KOPT-K1 (cell line): ENCODE data around the gene ZIC2.

ENCODE experiments used
- H3K27ac ChIP-seq: fragments of 200-600 bp; sonication (generic); 2 replicates; pipeline ENCODE4 v1.5.1; 2016; ENCODE audit warnings: antibody characterized with exemption, mild to moderate bottlenecking, low read depth, low read length; ENCODE audit not compliant: poor library complexity, severe bottlenecking
- H3K36me3 ChIP-seq: fragments of 200-600 bp; sonication (generic); 2 replicates; pipeline ENCODE4 v1.5.1; 2017; ENCODE audit warnings: antibody characterized with exemption, mild to moderate bottlenecking, low read length, moderate library complexity; ENCODE audit not compliant: insufficient read depth
- H3K9me3 ChIP-seq: fragments of 200-600 bp; sonication (generic); 2 replicates; pipeline ENCODE4 v1.5.1; 2017; ENCODE audit warnings: antibody characterized with exemption, low read length, mild to moderate bottlenecking; ENCODE audit not compliant: insufficient read depth, poor library complexity, severe bottlenecking

ZIC2 gene

DNA sequence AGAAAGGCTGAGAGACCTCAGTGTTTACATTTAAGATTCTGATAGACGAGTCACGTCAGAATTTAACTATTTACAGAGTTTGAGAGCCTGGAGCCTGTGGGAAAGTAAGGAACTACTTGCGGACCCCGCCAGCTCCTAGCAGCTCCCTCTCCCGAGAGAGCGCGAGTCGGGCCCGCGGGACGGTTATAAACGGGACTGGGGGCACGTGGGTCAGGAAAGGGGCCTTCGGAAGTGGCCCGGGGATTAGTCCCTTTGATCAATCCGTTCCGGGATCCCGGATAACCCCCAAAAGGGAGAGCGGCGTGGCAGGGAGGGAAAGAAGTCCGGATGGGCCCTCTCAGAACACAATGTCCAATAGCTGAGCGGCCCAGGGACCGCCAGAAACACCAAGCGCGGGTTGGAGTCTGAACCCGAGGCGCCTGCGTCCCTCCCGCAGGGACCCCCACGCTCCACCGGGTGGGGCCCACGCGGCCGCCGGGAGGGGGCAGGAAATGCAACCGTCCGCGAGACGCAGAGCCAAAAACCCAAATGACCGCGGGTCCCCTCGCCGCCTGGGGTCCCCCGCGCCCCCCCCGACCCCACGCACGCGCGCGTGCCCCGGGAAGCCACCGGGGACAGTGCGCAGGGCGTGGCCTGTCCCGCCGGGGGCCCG lies 13.6 kb upstream of the ZIC2 start:
- peaks cover 25% of the 10 kb centered on the region for H3K9me3 ChIP-seq
- no peak overlapping the region for H3K27ac ChIP-seq
- H3K36me3 ChIP-seq, result no peaks in the 10 kb centered on the region

DNA sequence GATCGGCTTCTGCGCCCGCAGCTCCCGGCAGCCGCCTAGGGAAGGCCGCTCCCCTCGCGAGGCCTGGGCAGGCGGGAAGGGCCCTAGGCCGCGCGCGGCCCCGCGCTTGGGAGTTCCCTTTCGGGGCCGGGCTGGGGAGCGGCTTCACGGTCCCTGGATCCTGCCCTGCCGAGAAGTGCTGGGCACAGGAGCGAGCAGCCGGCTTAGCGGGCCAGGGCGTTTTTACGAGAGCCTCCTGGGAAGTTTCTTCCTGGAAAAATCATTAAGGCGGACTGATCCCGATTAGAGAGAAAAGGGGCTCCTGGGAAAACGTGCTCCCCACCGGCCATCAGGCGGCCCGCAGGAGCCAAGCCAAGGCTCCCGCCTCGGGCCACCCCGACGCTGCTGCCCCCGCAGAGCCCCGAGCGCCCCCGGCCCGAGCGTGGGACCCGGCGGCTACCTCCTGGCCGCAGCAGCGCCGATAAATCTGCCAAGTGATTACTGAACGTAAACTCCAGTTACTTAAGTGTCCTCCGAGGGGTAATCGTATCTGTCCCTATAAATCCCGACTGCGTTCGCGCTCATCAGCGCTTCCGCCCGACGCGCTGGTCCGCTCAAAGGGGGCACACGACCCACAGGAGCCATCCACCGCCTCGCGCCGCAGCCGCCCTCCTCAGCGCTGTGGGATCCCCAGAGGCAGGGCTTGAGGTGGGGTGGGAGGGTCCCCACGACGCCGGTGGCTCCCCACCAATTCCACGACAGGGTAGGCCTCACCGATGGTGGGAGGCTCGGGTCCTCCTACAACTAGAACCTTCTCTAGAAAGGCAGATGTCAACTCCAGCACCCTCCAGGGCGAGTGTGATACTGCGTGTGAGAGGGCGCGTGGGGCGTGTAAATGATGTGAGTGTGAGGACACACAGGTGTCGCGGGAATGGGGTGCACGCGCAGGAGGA lies 12.8 kb upstream of the ZIC2 start:
- Histone ChIP-seq H3K36me3 (no peaks in the 10 kb centered on the region), H3K9me3 (peaks cover 25% of the 10 kb centered on the region), H3K27ac (no peak overlapping the region)

DNA sequence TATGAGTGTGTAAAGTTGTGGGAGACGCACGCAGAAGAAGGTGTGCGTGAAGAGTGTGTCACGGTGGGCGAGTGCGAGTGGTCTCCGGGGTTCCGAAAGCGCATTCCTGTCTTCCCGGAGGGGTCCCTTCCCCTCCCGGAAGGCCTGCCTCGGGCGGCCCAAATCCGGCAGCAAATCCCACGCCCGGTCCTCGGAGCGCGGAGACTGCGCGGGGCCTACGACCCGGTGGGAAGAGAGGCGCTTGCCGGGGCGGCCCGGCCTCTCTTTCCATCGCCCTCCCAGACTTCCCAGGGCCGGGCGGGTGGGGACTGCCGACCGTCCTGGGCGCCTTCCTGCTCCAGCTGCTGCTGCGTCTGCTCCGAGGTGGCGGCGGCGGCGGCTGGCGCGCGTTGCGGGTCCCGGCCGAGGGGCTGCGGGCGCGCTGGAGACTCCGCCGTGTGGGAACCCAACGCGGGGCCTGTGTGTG lies 12.1 kb upstream of the ZIC2 start:
- Histone ChIP-seq H3K36me3 (no peaks in the 10 kb centered on the region), H3K27ac (no peak overlapping the region), H3K9me3 (peaks cover 25% of the 10 kb centered on the region)

DNA sequence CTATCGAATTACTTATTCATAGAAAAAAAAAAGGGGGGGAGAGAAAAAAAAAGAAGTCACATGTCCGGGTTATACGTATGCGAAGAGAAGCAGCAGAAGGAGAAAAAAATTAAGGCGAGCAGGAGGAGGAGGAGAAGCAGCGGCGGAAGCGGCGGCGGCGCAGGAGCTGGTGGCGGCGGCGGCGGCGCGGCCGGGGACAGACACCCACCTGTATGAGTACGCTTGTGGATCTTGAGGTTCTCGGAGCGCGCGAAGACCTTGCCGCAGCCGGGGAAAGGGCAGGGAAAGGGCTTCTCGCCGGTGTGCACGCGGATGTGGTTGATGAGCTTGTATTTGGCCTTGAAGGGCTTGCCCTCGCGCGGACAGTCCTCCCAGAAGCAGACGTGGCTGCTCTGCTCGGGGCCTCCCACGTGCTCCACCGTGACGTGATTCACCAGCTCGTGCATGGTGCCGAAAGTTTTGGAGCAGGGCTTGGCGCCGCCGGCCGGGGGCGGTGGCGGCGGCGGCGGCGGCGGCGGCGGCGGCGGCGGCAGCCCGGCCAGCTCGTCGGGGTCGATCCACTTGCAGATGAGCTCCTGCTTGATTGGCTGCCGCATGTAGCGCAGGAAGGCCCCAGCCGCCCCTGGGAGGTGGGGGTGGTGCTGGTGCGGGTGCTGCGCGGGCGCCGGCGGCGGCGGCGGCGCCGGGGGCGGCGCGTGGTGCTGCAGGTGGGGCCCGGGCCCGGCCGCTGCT lies 11.5 kb upstream of the ZIC2 start:
- Histone ChIP-seq H3K9me3 (peaks cover 25% of the 10 kb centered on the region), H3K27ac (no peak overlapping the region), H3K36me3 (no peaks in the 10 kb centered on the region)

DNA sequence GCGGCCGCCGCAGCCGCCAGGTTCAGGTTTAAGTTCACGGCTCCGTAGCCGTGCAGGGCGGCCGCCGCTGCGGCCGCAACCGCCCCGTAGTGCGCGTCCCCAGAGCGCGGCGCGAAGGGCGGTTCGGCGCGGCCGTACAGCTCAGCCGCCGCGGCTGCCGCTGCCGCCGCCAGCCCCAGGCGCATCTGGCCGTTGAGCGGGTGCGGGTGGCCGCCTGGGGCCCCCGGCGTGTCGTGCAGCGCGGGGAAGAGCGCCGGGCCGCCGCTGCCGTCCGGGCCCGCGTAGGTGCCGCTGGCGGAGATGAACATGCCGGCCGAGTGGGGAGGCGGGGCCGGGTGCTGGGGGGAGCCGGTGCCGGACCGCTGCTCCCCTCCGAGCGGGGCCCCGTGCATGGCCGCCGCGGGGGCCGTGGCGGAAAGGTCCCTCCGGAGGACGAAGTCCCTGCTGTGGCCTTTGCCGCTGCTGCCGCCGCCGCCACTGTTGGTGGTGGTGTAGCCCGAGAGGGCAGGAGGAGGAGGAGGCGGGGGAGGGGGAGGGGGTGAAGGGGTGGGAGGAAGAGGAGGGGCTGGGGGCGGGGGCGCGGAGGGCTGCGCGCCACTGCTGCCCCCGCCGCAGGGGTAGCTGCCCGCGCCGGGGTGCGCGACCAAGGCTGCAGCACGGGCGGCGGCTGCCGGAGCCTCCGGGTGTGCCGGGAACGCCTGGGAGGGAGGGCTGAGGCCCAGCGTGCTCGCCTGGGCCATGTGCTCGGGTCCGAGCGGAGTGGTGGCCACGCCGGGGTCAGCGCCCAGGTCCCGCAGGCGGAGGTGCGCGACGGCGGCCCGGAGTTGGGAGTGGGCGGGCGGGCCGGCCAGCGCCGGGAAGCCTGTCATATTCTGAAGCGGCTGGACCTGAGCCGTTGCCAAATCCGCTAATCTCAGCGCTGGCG lies 10.7 kb upstream of the ZIC2 start:
- no peak overlapping the region for H3K27ac ChIP-seq

DNA sequence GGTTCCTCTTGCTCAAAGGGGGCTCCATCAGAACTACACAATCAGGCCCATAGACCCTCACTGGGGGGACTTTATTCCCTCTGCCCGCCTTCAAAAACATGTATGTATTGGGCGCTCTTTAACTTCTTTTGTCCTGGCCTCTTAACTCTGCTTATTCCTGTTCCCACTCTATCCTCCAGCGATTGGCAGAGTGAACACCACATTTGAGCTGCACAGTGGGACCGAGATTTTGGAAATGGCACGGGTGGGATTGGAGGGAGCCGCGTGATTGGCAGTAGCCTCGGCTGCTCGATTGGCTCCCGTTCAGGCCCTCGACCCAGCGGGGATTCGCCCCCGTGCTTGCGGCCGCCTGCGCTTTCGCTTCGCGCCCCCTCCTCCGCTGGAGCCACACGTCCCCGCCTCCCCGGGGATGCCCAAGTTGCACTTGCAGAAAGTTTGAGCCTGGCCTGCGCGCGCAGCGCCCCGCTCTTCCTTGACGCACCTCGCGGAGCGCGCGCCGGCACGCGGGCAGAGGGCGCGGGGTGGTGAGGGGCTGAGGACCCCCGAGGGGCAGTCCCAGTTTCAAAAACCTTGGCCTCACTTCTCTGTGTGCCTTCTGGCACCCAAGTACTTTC lies 9.9 kb upstream of the ZIC2 start, which contains the start of gene ZIC5:
Gene ZIC5, minus strand, starts transcription at position 192 of the 614 bp plus-strand sequence. Its CDS starts 164 bp downstream, at position 28.
- H3K36me3 ChIP-seq, result no peaks in the 10 kb centered on the region
- peaks cover 25% of the 10 kb centered on the region for H3K9me3 ChIP-seq
- H3K27ac ChIP-seq, result no peak within 1 kb of the TSS

More for the DNA sequence above, 10.7 kb upstream of the ZIC2 start:
- Histone ChIP-seq H3K36me3 (no peaks in the 10 kb centered on the region), H3K9me3 (peaks cover 25% of the 10 kb centered on the region)

DNA sequence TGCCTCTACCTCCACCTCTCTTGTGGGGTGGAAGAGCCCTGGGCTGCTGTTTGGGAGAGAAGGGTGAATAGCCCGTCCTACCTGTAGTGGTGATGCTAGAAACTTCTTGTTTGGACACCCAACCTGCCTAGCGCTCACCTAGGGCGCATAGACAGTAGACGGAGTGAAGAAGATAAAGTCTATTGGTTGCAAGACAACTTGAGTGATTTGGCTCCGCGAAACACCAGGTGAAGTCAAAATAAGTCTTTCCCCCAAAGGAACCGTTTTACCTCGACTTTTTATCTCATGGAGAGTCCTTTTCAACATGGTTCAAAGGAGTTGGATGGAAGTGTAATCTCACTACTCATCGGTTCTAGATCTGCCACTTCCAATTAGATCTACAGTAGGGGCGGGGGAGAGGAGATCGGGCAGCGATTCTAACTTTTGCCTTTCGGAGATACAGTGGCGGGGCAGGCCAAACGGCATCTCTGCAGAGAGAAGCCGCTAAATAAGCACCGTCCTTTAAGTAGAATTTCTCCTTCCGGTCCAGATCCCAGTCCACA lies 9.3 kb upstream of the ZIC2 start:
- Histone ChIP-seq H3K9me3 (peaks cover 25% of the 10 kb centered on the region), H3K36me3 (no peaks in the 10 kb centered on the region), H3K27ac (no peak overlapping the region)

DNA sequence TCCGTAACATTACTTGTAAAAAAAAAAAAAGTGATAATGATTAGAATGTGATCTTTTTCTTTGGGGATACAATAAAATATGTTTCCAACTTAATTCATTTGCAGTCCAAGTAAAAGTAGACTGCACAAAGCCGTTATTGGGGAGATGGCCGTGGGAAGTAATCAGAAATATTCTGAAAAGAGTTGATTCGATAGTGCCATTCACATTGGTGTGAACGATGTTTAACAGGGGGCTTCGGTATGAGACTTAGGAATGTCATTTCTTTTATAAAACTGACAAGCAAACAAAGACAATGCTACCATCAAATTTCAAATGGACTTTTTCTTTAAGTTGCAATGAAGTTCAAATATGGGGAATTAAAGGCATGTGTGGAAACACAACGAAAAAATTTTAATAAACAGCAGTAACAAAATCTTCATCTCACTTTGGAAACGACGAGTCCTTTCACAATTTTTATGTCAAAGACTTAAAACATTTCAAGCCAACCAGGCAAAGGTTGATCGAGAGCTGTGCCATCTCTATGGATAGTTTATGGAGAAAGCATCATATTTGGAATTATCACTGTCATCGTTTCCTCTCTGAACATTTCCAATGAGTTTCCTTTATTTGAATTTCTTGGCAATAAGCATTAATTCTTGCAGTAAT lies 8.3 kb upstream of the ZIC2 start:
- no peak overlapping the region for H3K27ac ChIP-seq
- peaks cover 25% of the 10 kb centered on the region for H3K9me3 ChIP-seq
- H3K36me3 ChIP-seq, result no peaks in the 10 kb centered on the region

DNA sequence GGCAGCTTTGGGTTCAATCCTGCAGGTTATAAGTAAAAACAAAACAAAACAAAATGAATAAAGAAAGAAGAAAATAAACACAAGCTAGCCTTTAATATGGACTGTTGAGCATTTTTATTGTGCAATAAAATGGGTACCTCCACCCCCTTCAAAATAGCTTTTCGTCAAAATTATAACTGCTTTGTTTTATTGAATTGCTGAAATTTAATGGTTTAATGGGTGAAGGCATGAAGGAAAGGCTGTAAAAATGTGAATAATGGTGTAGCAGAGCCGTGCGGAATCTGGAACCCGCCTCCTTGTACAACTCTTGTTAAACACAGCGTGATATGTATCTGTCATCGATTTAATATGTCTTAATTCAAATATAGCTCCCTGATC lies 7.8 kb upstream of the ZIC2 start:
- Histone ChIP-seq H3K27ac (no peak overlapping the region), H3K9me3 (peaks cover 21% of the 10 kb centered on the region), H3K36me3 (no peaks in the 10 kb centered on the region)

DNA sequence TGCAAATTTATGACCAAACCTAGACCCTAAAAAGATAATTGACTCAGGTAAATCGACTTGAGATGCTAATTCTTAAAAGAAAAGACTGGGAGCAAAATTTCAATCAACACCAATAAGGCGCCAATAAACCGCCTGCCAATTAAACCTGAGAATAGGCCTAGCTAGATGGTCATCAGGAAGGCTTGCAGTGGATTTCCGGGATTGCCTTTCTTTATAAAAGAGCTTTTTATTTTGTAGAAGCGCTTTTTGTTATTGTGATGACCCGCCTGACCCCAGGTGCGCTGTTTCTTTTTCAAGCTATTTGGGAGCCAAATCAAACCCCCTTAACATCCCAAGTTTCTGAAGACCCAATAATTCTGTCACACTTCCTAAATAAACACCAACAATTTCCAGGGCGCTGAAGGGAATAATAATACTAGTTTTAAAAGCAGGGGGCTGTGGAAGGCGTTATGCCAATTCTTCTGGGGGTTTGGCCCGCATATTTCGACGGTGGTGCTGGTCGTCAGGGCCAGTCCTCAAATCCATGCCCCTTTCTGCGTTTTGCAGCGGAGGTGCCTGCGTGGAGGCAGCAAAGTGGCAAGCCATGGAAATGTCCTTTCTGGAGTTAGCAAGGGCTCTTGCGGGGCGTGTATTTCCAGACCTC lies 7.2 kb upstream of the ZIC2 start:
- Histone ChIP-seq H3K27ac (no peak overlapping the region), H3K36me3 (no peaks in the 10 kb centered on the region), H3K9me3 (peaks cover 15% of the 10 kb centered on the region)

DNA sequence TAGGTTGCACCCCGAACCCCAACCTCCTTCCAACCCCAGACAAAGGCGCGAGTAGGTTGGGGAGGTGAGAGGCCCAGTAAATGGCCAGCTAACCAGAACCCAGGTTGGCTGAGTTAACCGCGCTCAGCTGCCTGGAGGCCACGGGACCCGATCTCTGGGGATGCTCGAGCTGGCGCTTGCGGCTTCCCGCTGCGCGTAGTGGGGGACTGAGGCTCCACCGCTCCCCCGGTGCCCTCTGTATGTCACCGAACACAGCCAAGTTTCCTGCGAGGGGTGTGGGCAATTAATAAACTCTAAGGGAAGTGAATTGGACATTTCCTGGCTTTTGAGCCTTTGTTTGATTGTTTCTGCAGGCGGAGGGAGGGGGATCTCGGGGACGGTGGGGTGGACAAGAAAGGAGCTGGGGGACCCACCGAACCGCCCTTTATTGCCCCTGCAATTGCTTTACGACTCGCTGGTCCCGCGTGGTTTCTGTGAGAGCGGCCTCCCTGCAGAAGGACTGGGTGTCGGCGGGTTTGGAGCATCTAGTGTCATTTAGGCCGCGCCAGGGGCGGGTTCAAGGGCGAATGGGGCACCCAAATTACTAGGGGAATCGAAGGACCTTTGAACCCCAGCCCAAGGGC lies 6.5 kb upstream of the ZIC2 start:
- no peaks in the 10 kb centered on the region for H3K36me3 ChIP-seq
- H3K27ac ChIP-seq, result no peak overlapping the region
- H3K9me3 ChIP-seq, result peaks cover 14% of the 10 kb centered on the region

DNA sequence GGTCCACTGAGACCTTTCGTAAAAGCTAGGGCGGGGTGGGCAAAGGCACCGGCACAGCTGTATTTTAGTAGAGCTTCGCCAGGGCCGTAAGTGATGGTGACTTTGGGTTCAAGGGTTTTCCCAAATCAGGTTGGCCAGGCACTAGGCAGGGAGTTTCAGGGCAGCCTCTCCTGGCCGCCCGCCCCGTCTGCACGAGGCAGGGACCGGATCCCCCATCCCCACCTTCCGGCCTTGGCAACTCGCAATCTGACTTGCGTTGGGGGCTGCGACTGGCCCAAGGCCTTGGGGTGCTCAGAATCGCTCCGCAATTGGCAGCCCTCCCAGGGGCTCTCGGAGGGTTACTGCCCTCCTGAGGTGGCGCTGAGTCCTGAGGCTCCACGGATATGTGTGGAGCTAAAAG lies 6.0 kb upstream of the ZIC2 start:
- H3K9me3 ChIP-seq, result peaks cover 14% of the 10 kb centered on the region
- H3K27ac ChIP-seq, result no peak overlapping the region
- H3K36me3 ChIP-seq, result no peaks in the 10 kb centered on the region

DNA sequence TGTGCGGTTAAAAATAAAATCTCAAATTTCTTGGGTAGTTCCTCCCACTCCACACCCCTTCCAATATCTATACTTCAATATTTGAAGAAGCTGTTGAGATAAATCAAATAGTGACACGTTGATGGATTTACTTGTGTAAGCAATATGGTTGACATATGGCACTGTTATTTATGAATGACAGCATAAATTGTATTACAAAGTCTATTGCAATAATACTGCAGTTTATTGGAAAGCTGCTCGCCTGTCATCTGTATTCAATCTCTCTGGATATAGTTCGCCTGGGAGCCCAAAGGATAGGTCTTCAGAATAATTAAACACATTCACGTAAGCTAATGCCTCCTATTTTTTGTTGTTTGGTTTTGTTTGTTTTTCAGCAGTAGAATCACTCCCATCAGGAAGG lies 5.0 kb upstream of the ZIC2 start:
- peaks cover 9% of the 10 kb centered on the region for H3K9me3 ChIP-seq
- no peak overlapping the region for H3K27ac ChIP-seq
- H3K36me3 ChIP-seq, result no peaks in the 10 kb centered on the region
